GM18499 (cell line): ENCODE measurements around the gene PGP.

Source experiments
- ATAC-seq: cut with Tn5 transposase; IDR thresholded peaks from one replicate; pipeline ENCODE4 v1.9.1; 2021; ENCODE audit warnings: moderate number of reproducible peaks; ENCODE audit not compliant: insufficient read depth, unreplicated experiment

The PGP gene

DNA sequence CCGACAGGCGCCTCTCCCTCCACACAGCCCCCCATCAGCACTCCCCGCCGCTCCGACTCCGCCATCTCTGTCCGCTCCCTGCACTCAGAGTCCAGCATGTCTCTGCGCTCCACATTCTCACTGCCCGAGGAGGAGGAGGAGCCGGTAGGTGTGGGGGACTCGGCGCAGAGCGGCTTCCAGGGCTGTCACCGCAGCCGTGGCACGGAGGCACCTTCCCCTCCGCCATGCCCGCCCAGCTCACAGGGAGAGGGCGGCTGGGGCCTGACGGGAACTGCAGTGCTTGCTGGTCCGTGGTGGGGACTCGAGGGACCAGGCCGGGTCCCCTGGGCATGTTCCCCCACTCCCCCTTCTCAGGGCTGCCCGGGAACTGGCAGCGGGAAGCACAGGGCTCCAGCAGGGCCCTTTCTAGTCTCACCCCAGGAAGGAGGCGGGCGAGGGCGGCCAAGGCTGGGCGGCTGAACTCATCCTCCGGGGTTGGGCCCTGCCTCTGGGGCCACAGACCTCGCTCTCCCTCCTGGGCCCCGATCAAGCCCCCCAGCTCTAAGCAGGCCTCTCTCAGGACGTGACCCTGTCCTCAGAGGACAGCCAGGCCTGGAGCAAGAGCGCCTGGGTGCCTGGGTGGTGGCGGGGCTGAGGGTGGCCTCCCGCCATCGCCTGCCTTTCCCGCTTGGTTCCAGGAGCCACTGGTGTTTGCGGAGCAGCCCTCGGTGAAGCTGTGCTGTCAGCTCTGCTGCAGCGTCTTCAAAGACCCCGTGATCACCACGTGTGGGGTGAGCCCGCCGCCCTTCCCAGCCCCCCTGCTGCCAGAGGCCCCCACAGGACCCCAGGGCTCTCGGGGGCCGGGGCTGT lies 43.8 kb downstream of the PGP start:
- no peak for ATAC-seq

DNA sequence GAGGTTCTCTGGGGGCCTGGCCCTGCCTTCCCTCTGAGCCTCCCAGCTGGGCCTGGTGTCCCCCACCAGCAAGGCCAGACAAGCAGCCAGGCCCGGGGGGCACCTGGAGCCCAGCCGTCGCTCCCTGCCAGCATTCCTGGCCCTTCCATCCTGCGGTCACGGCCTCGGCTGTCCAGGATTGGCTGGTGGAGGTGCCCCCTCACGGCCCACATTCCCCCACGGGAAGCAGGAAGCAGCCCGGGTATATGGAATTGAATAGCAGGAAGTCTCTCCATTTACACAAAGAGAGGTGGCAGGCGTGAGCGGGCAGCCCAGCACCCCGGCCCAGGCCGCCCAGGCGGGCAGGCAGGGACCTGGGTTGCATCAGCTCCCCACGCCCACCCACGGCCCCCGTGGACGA lies 44.6 kb downstream of the PGP start:
- no peak for ATAC-seq

- ATAC-seq, result no peak
Measured at GRCh38 chr16:2167068-2167638, 47.5 kb downstream of the PGP start.

DNA sequence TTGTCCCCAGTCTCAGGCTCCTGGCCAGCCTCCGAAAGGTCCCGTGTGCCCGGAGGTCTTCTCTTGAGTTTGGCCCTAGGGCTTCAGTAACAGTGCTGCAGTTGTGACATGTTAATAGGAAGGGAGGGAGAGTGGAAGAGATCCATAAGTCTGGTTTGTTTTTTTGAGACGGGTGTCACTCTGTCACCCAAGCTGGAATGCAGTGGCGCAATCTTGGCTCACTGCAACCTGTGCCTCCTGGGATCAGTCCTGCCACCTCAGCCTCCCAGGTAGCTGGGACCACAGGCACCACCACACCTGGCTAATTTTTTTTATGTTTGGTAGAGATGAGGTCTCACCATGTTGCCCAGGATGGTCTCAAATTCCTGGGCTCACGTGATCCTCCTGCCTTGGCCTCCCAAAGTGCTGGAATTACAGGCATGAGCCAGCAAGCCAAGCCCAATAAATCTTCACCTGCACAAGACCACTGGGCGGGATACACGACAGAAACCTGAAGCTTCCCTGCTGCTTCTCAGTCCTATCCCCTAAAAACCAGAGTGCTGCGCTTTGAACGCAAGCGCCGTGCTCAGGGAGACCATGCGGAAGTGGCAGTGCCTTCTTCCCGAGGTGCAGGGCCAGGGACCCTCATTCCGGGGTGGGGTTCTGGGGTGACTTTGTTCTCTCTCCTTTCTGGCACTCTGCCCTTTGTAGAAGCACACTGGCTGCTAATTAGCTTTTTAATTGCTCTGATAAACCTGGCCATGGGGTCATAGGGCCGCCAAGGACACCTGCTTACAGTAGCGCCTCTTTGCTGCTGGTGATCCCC lies 48.2 kb downstream of the PGP start:
- ATAC-seq, result no peak

DNA sequence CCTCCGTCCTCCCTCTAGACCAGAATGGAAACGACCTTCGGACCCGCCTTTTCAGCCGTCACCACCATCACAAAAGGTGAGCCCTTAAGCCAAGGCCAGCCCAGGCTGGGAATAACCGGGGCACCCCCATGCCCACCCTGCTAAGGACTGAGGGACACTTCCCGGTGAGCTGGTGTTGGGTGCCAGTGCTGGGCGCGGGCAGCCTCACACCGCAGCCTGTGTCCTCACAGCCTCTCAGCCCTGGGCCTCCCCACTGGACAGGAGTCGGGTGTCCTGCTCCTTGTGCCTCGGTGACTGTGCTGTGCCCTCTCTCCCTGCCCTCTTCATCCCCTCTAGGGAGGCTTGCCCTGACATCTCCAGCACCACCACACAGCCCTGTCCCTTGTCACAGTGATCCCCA lies 48.8 kb downstream of the PGP start:
- ATAC-seq, result no peak

GRCh38 chr16:2163211-2163881 lies 51.3 kb downstream of the PGP start:
- no peak for ATAC-seq

GRCh38 chr16:2162676-2163118 lies 51.9 kb downstream of the PGP start:
- no peak for ATAC-seq

DNA sequence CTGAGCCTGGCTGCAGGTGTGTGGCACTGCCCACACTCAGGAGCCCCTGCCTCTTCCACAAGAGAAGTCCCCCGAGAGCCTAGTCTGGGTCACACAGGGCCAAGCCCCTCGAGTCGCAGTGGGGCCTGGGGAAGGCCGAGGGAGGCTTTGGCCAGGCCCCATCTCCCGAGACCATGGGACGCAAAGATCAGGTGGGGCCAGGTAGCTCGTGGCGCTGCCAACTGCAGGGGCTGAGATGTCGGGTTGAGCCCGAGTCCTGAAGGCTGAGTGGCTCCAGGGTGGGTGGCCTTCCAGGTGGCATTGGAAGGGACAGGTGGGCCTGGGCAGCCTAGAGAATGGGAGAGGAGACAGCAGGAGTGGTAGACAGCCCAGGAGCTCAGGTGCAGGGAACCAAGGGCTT lies 52.7 kb downstream of the PGP start:
- ATAC-seq, result no peak
